OCI-LY3 (cell line): ENCODE measurements around the gene DNAJC1.

ENCODE experiments used
- H2AFZ ChIP-seq: fragments of 200-600, 300-600 bp; shearing (Covaris generic); 2 replicates; pipeline ENCODE4 v1.6.0; 2014; ENCODE audit warnings: antibody characterized with exemption, low read depth, low read length
- H3K27ac ChIP-seq: fragments of 200-600, 300-600 bp; sonication (generic); 2 replicates; pipeline ENCODE4 v1.5.1; 2014; ENCODE audit warnings: mild to moderate bottlenecking, low read length, moderate library complexity, mixed read lengths
- H3K27me3 ChIP-seq: fragments of 200-600, 300-600 bp; sonication (generic); 2 replicates; pipeline ENCODE4 v1.6.1; 2014; ENCODE audit warnings: low read depth, low read length, mixed read lengths
- H3K36me3 ChIP-seq: fragments of 200-600, 300-600 bp; sonication (generic); replicated peaks from 2 replicates; pipeline ENCODE3; 2014; ENCODE audit warnings: low read depth, low read length, mixed read lengths
- H3K4me1 ChIP-seq: fragments of 300-600, 200-600 bp; sonication (generic); 2 replicates; pipeline ENCODE4 v1.6.1; 2014; ENCODE audit warnings: low read length, mixed read lengths
- H3K4me2 ChIP-seq: fragments of 200-600, 300-600 bp; sonication (generic); 2 replicates; pipeline ENCODE4 v1.6.1; 2014; ENCODE audit warnings: low read length, mixed read lengths
- H3K4me3 ChIP-seq: fragments of 300-600, 200-600 bp; sonication (generic); 2 replicates; pipeline ENCODE4 v1.5.1; 2014; ENCODE audit warnings: antibody characterized with exemption, mild to moderate bottlenecking, low read length, moderate library complexity
- H3K79me2 ChIP-seq: fragments of 300-600, 200-600 bp; shearing (Covaris generic); 2 replicates; pipeline ENCODE4 v1.6.1; 2014; ENCODE audit warnings: mild to moderate bottlenecking, low read length, mixed read lengths
- H3K9ac ChIP-seq: fragments of 300-600, 200-600 bp; shearing (Covaris generic); 2 replicates; pipeline ENCODE4 v1.6.0; 2014; ENCODE audit warnings: mild to moderate bottlenecking, low read length, moderate library complexity
- H3K9me3 ChIP-seq: fragments of 200-600, 300-600 bp; shearing (Covaris generic); 2 replicates; pipeline ENCODE4 v1.6.1; 2014; ENCODE audit warnings: low read length, mixed read lengths; ENCODE audit not compliant: insufficient read depth
- H4K20me1 ChIP-seq: fragments of 200-600, 300-600 bp; sonication (generic); 2 replicates; pipeline ENCODE4 v1.6.1; 2016; ENCODE audit warnings: low read length, mixed read lengths; ENCODE audit not compliant: insufficient read depth
- EZH2phosphoT487 ChIP-seq: fragments of 200-600 bp; shearing (Covaris generic); IDR thresholded peaks from 2 replicates; pipeline ENCODE4 v1.6.1; 2018; ENCODE audit warnings: antibody characterized with exemption, mixed run types, low read depth
- TF ChIP-seq, protein P1 (sequence below): fragments of 200-600, 300-600 bp; sonication (generic); IDR thresholded peaks from 2 replicates; pipeline ENCODE4 v1.5.1; 2014; ENCODE audit warnings: antibody characterized with exemption, low read length, low read depth

Gene DNAJC1

DNA sequence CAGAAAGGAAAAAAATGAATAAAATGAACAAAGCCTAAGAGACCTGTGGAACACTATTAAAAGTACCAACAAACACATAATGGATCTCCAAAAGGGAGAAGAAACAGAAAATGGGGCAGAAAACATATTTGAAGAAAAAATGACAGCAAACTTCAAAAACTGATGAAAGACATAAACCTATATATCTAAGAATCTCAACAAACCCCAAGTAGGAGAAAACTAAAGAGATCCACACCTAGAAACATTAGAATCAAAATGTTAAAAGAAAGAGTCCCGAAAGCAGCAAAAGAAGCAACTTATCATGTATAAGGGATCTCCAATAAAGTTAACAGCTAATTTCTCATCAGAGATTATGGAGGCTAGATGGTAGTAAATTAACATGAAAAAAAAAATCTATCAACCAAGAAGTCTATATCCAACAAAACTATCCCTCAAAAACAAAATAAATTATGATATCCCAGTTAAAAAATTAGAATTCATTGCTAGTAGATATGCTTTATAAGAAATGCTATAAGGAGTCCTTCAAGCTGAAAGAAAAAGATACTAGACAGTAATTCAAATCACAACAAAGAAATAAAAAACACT lies 68.0 kb downstream of the DNAJC1 start:
- Histone ChIP-seq H3K27ac (no peak overlapping the region), H3K27me3 (no peaks in the 10 kb centered on the region), H3K79me2 (no peaks in the 10 kb centered on the region), H3K9ac (no peak overlapping the region), H3K4me3 (no peak overlapping the region), H2AFZ (no peak overlapping the region), H3K9me3 (no peaks in the 10 kb centered on the region), H3K4me1 (no peaks in the 10 kb centered on the region), H3K36me3 (no peaks in the 10 kb centered on the region), H4K20me1 (no peaks in the 10 kb centered on the region), H3K4me2 (no peak overlapping the region)
- no peak for TF ChIP-seq EZH2phosphoT487

DNA sequence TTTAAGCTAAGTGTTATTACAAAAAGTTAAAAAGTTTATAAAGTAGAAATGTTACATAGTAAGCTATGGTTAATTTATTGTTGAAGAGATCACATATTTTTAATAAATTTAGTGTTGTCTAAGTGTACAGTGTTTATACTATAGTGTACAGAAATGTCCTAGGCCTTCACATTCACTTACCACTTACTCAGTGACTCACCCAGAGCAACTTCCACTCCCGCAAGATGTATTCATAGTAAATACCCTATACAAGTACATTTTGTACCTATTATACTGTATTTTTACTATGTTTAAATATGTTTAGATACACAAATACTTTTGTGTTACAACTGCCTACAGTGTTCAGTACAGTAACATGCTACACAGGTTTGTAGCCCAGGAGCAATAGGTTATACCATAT lies 69.2 kb downstream of the DNAJC1 start:
- no peak overlapping the region for H3K4me3 ChIP-seq
- no peaks in the 10 kb centered on the region for H4K20me1 ChIP-seq
- H3K9ac ChIP-seq = no peak overlapping the region
- no peaks in the 10 kb centered on the region for H3K4me1 ChIP-seq
- H3K27ac ChIP-seq = no peak overlapping the region
- H3K79me2 ChIP-seq = no peaks in the 10 kb centered on the region
- no peaks in the 10 kb centered on the region for H3K9me3 ChIP-seq
- no peak overlapping the region for H2AFZ ChIP-seq
- H3K36me3 ChIP-seq = no peaks in the 10 kb centered on the region
- H3K4me2 ChIP-seq = no peak overlapping the region
- H3K27me3 ChIP-seq = no peaks in the 10 kb centered on the region
- TF ChIP-seq, protein P1, sequence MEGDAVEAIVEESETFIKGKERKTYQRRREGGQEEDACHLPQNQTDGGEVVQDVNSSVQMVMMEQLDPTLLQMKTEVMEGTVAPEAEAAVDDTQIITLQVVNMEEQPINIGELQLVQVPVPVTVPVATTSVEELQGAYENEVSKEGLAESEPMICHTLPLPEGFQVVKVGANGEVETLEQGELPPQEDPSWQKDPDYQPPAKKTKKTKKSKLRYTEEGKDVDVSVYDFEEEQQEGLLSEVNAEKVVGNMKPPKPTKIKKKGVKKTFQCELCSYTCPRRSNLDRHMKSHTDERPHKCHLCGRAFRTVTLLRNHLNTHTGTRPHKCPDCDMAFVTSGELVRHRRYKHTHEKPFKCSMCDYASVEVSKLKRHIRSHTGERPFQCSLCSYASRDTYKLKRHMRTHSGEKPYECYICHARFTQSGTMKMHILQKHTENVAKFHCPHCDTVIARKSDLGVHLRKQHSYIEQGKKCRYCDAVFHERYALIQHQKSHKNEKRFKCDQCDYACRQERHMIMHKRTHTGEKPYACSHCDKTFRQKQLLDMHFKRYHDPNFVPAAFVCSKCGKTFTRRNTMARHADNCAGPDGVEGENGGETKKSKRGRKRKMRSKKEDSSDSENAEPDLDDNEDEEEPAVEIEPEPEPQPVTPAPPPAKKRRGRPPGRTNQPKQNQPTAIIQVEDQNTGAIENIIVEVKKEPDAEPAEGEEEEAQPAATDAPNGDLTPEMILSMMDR = no peak
- no peak for TF ChIP-seq EZH2phosphoT487

DNA sequence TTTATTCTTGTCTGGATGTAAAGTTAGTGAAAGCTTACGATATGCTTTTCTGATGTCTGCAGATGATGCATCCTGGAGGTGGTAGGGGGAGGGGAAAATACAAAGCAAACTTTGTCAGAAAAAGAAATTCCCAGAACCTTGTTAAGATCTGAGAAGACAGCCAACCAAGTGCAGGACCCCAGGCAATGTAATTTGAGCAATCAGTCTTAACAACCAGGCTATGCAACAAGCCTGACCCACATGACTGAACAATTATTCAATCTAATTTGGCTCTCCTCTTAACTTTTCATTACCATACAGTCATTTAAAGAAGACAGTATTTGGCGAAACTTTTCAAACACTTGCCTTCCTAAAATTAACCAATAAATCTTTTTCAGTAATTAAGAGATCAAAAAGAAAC lies 74.5 kb downstream of the DNAJC1 start:
- no peaks in the 10 kb centered on the region for H3K9me3 ChIP-seq
- H3K4me1 ChIP-seq = no peaks in the 10 kb centered on the region
- no peaks in the 10 kb centered on the region for H3K36me3 ChIP-seq
- TF ChIP-seq, protein P1 = no peak
- no peak for TF ChIP-seq EZH2phosphoT487
- no peaks in the 10 kb centered on the region for H3K79me2 ChIP-seq
- H3K27ac ChIP-seq = no peak overlapping the region
- no peak overlapping the region for H3K4me3 ChIP-seq
- H2AFZ ChIP-seq = no peak overlapping the region
- no peaks in the 10 kb centered on the region for H4K20me1 ChIP-seq
- no peak overlapping the region for H3K4me2 ChIP-seq
- no peak overlapping the region for H3K9ac ChIP-seq
- no peaks in the 10 kb centered on the region for H3K27me3 ChIP-seq

DNA sequence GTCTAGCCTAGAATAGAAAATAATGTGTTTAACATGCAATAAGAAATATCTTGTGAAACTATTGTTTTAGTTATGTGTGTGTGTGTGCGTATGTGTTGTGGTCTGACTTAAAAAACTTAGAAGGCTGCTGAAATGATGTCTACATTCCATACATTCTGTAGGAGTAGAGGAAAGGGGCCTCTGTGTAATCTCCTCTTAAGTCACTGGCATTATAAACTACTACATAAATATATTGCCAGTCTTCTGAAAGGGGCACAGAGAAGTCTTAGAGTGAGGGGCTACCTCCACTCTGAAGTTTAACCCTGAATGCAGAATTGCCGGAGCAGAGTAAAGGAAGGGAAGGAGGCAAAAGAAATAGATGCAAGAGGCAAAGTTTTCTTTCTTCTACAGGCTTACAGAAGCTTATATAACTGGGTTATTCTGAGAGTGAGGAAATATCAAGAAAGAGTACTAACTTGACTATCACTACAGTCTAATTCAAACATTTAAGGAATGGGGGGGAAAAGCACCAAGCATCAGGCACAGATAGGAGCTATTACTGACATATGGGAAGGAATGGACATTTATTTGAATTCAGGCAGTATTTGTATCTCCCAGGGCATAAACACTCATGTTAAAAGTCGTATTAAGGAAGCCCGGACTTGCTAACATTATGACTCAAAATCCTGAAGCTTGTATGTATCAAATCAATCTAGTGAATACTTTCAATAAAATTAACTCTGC lies 75.7 kb downstream of the DNAJC1 start:
- Histone ChIP-seq H3K4me1 (no peaks in the 10 kb centered on the region), H3K36me3 (no peaks in the 10 kb centered on the region), H4K20me1 (no peaks in the 10 kb centered on the region), H3K79me2 (no peaks in the 10 kb centered on the region), H3K9ac (no peak overlapping the region), H3K4me3 (no peak overlapping the region), H3K9me3 (no peaks in the 10 kb centered on the region), H3K27me3 (no peaks in the 10 kb centered on the region), H2AFZ (no peak overlapping the region), H3K27ac (no peak overlapping the region), H3K4me2 (no peak overlapping the region)
- TF ChIP-seq, protein P1 = no peak
- TF ChIP-seq EZH2phosphoT487 = no peak
